ENCODE measurements around the gene BHMT2. TPM values are rescaled to one million over a fixed set of nuclear protein-coding genes. Genes with fewer than 3 reads are reported as not detected.

The BHMT2 gene
- total and polyA plus RNA-seq, 2 of the 13 experiments (the other 11 are each of a cell fraction or from before 2014, with no cell fraction given) = 13.8 to 18.8 TPM

- TF ChIP-seq AHDC1 (CRISPR knock-in tag; IDR thresholded peaks at IDR 0.05; ENCODE audit: borderline replicate concordance) (peak; percentile 83; the same call in 1 of the 2 replicates), ZNF607 (CRISPR knock-in tag; IDR thresholded peaks at IDR 0.05; ENCODE audit: borderline replicate concordance) (no peak), MIXL1 (CRISPR knock-in tag; IDR thresholded peaks at IDR 0.05) (peak; percentile 84), DBP (CRISPR knock-in tag; IDR thresholded peaks at IDR 0.05; ENCODE audit: not compliant biosample characterization) (no peak), LCORL (IDR thresholded peaks at IDR 0.05) (peak; percentile 71), LCORL (CRISPR knock-in tag; IDR thresholded peaks at IDR 0.05) (0 out of 2 replicates have a peak, but pooled peaks have one; percentile 12), ZFP36L1 (CRISPR knock-in tag; IDR thresholded peaks at IDR 0.05) (no peak), HOXA3 (CRISPR knock-in tag; IDR thresholded peaks at IDR 0.05) (peak; percentile 50; the same call in 1 of the 2 replicates), SIX1 (CRISPR knock-in tag; IDR thresholded peaks at IDR 0.05; ENCODE audit: borderline replicate concordance) (no peak), ZNF121 (CRISPR knock-in tag; IDR thresholded peaks at IDR 0.05) (no peak), ZBTB34 (CRISPR knock-in tag; IDR thresholded peaks at IDR 0.05) (peak; percentile 51; the same call in 1 of the 2 replicates), TEAD3 (CRISPR knock-in tag; optimal IDR thresholded peaks at IDR 0.05; ENCODE audit: borderline replicate concordance) (peak; percentile 88), RNF219 (CRISPR knock-in tag; IDR thresholded peaks at IDR 0.05) (no peak), KMT2B (CRISPR knock-in tag; IDR thresholded peaks at IDR 0.05) (no peak), MAFF (IDR thresholded peaks at IDR 0.05; ENCODE audit: low read depth, low read length) (no peak), ATF1 (CRISPR knock-in tag; IDR thresholded peaks at IDR 0.05) (0 out of 2 replicates have a peak, but pooled peaks have one; percentile 23), ZNF253 (CRISPR knock-in tag; IDR thresholded peaks at IDR 0.05; ENCODE audit: borderline replicate concordance) (no peak), E2F2 (CRISPR knock-in tag; IDR thresholded peaks at IDR 0.05; ENCODE audit: borderline replicate concordance) (no peak)
Measured at GRCh38 chr5:79030663-79031484, 38.7 kb upstream of the BHMT2 start (continued).
